ENCODE results near the gene CEP85L. TPM values are rescaled to one million over a fixed set of nuclear protein-coding genes. Genes with fewer than 3 reads are reported as not detected.

Gene CEP85L
- total and polyA plus RNA-seq, 2 donors (not counting 1 experiment from before 2014, with no cell fraction given) = 7.3 to 22.0 TPM

DNA sequence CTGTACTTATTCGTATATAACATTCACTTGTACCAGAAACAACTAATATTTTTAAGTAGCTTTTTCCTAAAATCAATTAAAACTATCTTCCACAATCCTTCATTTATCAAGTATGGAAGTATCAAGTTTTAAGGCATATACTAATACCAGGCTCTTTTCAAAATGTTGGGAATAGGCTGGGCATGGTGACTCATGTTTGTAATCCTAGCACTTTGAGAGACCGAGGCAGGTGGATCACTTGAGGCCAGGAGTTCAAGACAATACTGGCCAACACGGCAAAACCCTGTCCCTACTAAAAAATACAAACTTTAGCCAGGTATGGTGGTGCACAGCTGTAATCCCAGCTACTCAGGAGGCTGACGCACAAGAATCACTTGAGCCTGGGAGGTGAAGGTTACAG is 129.0 kb downstream of the CEP85L start:
- Histone ChIP-seq H4K20me1 (ENCODE audit: control insufficient read depth, extremely low read depth, insufficient read depth, low read length) (no peaks in the 10 kb centered on the region), H3K4me2 (ENCODE audit: extremely low read depth, insufficient read depth, low read length) (no peak overlapping the region), H3K9me3 (ENCODE audit: control insufficient read depth, insufficient read depth, low read depth, low read length) (no peaks in the 10 kb centered on the region), H3K4me3 (replicated peaks in 1 of 4; ENCODE audit: control extremely low read depth in 1 of 4, insufficient read depth in 1 of 4, low read depth in 3 of 4, low read length in 4 of 4) (no peak overlapping the region), H3K9ac (ENCODE audit: insufficient read depth, low read length) (no peak overlapping the region), H3K4me1 (ENCODE audit: control insufficient read depth, extremely low read depth, insufficient read depth, low read length) (no peaks in the 10 kb centered on the region), H2AFZ (ENCODE audit: low read length) (no peak overlapping the region), H3K27ac (ENCODE audit: insufficient read depth, low read length) (no peak overlapping the region), H3K79me2 (ENCODE audit: control insufficient read depth, insufficient read depth, low read length) (peaks cover 6% of the 10 kb centered on the region), H3K36me3 (ENCODE audit: control insufficient read depth, insufficient read depth, low read length) (peaks cover 5% of the 10 kb centered on the region), H3K27me3 (ENCODE audit: control insufficient read depth, insufficient read depth, low read length) (no peaks in the 10 kb centered on the region)
- no peak for TF ChIP-seq EZH2 (IDR thresholded peaks at IDR 0.05; ENCODE audit: low read length, missing control alignments)
- TF ChIP-seq, protein P1, sequence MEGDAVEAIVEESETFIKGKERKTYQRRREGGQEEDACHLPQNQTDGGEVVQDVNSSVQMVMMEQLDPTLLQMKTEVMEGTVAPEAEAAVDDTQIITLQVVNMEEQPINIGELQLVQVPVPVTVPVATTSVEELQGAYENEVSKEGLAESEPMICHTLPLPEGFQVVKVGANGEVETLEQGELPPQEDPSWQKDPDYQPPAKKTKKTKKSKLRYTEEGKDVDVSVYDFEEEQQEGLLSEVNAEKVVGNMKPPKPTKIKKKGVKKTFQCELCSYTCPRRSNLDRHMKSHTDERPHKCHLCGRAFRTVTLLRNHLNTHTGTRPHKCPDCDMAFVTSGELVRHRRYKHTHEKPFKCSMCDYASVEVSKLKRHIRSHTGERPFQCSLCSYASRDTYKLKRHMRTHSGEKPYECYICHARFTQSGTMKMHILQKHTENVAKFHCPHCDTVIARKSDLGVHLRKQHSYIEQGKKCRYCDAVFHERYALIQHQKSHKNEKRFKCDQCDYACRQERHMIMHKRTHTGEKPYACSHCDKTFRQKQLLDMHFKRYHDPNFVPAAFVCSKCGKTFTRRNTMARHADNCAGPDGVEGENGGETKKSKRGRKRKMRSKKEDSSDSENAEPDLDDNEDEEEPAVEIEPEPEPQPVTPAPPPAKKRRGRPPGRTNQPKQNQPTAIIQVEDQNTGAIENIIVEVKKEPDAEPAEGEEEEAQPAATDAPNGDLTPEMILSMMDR (conservative IDR thresholded peaks at IDR 0.05 in 1 of 2, IDR thresholded peaks at IDR 0.05 in 1 of 2; ENCODE audit: low read depth in 1 of 2, low read length in 2 of 2) = no peak
- DNase-seq (ENCODE audit: low read depth in 2 of 2) = no peak

DNA sequence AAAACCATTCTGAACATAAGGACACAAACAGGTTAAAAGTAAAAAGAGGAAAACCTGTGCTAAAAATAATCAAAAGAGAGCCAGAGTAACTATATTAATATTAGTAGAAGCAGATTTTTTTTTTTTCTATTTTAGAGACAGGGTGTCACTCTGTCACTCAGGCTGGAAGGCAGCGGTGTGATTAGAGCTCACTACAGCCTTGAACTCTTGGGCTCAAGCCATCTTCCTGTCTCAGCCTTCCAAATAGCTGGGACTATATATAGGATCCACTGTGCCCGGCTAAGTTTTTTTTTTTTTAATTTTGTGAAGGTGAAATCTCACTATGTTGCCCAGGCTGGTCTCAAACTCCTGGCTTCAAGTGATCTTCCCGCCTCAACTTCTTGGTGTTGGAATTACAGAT is 136.7 kb downstream of the CEP85L start:
- no peaks in the 10 kb centered on the region for H3K36me3 ChIP-seq (ENCODE audit: control insufficient read depth, insufficient read depth, low read length)
- no peak for DNase-seq (ENCODE audit: low read depth in 2 of 2)
- no peak overlapping the region for H3K27ac ChIP-seq (ENCODE audit: insufficient read depth, low read length)
- no peaks in the 10 kb centered on the region for H3K4me1 ChIP-seq (ENCODE audit: control insufficient read depth, extremely low read depth, insufficient read depth, low read length)
- TF ChIP-seq EZH2 (IDR thresholded peaks at IDR 0.05; ENCODE audit: low read length, missing control alignments) = no peak
- TF ChIP-seq, protein P1 (conservative IDR thresholded peaks at IDR 0.05 in 1 of 2, IDR thresholded peaks at IDR 0.05 in 1 of 2; ENCODE audit: low read depth in 1 of 2, low read length in 2 of 2) = no peak
- no peaks in the 10 kb centered on the region for H3K79me2 ChIP-seq (ENCODE audit: control insufficient read depth, insufficient read depth, low read length)
- no peaks in the 10 kb centered on the region for H3K9me3 ChIP-seq (ENCODE audit: control insufficient read depth, insufficient read depth, low read depth, low read length)
- no peak overlapping the region for H3K9ac ChIP-seq (ENCODE audit: insufficient read depth, low read length)
- H3K4me2 ChIP-seq (ENCODE audit: extremely low read depth, insufficient read depth, low read length) = no peak overlapping the region
- no peak overlapping the region for H2AFZ ChIP-seq (ENCODE audit: low read length)
- no peak overlapping the region for H3K4me3 ChIP-seq (replicated peaks in 1 of 4; ENCODE audit: control extremely low read depth in 1 of 4, insufficient read depth in 1 of 4, low read depth in 3 of 4, low read length in 4 of 4)
- no peaks in the 10 kb centered on the region for H3K27me3 ChIP-seq (ENCODE audit: control insufficient read depth, insufficient read depth, low read length)
- H4K20me1 ChIP-seq (ENCODE audit: control insufficient read depth, extremely low read depth, insufficient read depth, low read length) = no peaks in the 10 kb centered on the region

DNA sequence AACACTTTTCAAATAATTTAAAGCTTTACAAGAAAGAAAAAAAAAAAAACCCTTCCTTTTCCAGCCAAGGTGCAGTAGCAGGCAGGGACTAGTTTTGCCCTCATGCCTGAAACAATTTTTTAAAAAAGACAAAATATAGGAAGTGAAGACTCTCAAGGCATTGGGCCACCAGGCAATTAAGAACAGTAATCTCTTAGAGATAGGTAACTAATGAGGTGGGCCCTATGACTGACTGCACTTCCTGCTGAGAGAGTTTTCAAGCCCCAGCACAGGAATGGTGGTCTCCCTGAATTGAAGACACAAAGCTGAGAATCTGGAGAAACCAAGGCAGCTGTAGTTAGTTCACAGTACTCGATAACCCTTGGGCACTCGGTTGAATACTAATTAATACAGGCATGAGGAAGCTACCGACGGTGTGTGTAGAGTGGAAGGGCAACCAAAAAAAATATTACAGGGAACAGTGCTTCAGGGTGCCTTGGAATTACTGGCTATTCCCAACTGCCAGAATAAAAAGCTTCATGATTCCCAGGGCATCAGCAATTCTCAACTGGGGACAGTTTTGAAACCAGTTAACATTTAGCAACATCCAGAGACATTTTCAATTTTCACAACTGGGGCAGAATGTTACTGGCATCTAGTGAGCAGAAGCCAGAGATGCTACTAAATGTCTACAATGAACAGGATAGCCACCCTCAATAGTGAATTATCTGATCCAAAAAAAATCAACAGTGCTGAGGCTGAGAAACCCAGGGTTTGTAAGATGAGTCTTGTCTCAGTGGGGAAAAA is 139.3 kb downstream of the CEP85L start:
- Histone ChIP-seq H3K9me3 (ENCODE audit: control insufficient read depth, insufficient read depth, low read depth, low read length) (no peaks in the 10 kb centered on the region), H3K36me3 (ENCODE audit: control insufficient read depth, insufficient read depth, low read length) (no peaks in the 10 kb centered on the region), H2AFZ (ENCODE audit: low read length) (no peak overlapping the region), H3K4me1 (ENCODE audit: control insufficient read depth, extremely low read depth, insufficient read depth, low read length) (no peaks in the 10 kb centered on the region), H3K4me3 (replicated peaks in 1 of 4; ENCODE audit: control extremely low read depth in 1 of 4, insufficient read depth in 1 of 4, low read depth in 3 of 4, low read length in 4 of 4) (no peak overlapping the region), H3K9ac (ENCODE audit: insufficient read depth, low read length) (no peak overlapping the region), H3K79me2 (ENCODE audit: control insufficient read depth, insufficient read depth, low read length) (no peaks in the 10 kb centered on the region), H3K27me3 (ENCODE audit: control insufficient read depth, insufficient read depth, low read length) (no peaks in the 10 kb centered on the region), H3K27ac (ENCODE audit: insufficient read depth, low read length) (no peak overlapping the region), H3K4me2 (ENCODE audit: extremely low read depth, insufficient read depth, low read length) (no peak overlapping the region), H4K20me1 (ENCODE audit: control insufficient read depth, extremely low read depth, insufficient read depth, low read length) (no peaks in the 10 kb centered on the region)
- DNase-seq (ENCODE audit: low read depth in 2 of 2) = no peak
- no peak for TF ChIP-seq EZH2 (IDR thresholded peaks at IDR 0.05; ENCODE audit: low read length, missing control alignments)
- TF ChIP-seq, protein P1 (conservative IDR thresholded peaks at IDR 0.05 in 1 of 2, IDR thresholded peaks at IDR 0.05 in 1 of 2; ENCODE audit: low read depth in 1 of 2, low read length in 2 of 2) = no peak

Data from fibroblast of lung (primary cell).